Liver (tissue), 9 donors: ENCODE data around the gene RPTOR. TPM values are rescaled to one million over a fixed set of nuclear protein-coding genes. Genes with fewer than 3 reads are reported as not detected.

Experiments used
- DNase-seq: peaks from one replicate; pipeline ENCODE4 v3.0.0-alpha.2; 2017; ENCODE audit warnings: low spot score
- H3K27ac ChIP-seq, 2 donors: one replicate each; pipeline ENCODE4 v1.7.0; 2013; ENCODE audit warnings: inconsistent platforms in 2 of 2, low read length in 2 of 2, control low read depth in 1 of 2, low read depth in 1 of 2, mild to moderate bottlenecking in 1 of 2
- H3K27me3 ChIP-seq, 4 donors: one replicate each; pipeline versions ENCODE4 v1.6.1 to v1.7.0; 2013; ENCODE audit warnings: low read length in 3 of 4, inconsistent platforms in 1 of 4, mild to moderate bottlenecking in 1 of 4, moderate library complexity in 1 of 4; ENCODE audit not compliant: control insufficient read depth in 4 of 4, insufficient read depth in 4 of 4
- H3K36me3 ChIP-seq, 4 donors: one replicate each; pipeline versions ENCODE4 v1.6.1 to v1.7.0; 2013; ENCODE audit warnings: low read length in 3 of 4, mild to moderate bottlenecking in 3 of 4, low read depth in 1 of 4, moderate library complexity in 1 of 4; ENCODE audit not compliant: control insufficient read depth in 4 of 4, insufficient read depth in 3 of 4
- H3K4me1 ChIP-seq, 4 donors: one replicate each; pipeline versions ENCODE4 v1.6.1 to v1.7.0; 2013; ENCODE audit warnings: low read length in 3 of 4, mild to moderate bottlenecking in 3 of 4, moderate library complexity in 1 of 4; ENCODE audit not compliant: control insufficient read depth in 4 of 4, insufficient read depth in 4 of 4
- H3K4me3 ChIP-seq, 3 donors: one replicate each; pipeline versions ENCODE4 v1.6.1 to v1.7.0; 2013; ENCODE audit warnings: low read length in 3 of 3, control low read depth in 1 of 3, low read depth in 1 of 3, mild to moderate bottlenecking in 1 of 3
- H3K9ac ChIP-seq, 2 donors: one replicate each; pipeline ENCODE4 v1.7.0; 2013; ENCODE audit warnings: low read length in 2 of 2, mild to moderate bottlenecking in 2 of 2, moderate library complexity in 2 of 2, control low read depth in 1 of 2, low read depth in 1 of 2
- H3K9me3 ChIP-seq, 4 donors: one replicate each; pipeline versions ENCODE4 v1.6.1 to v1.7.0; 2013; ENCODE audit warnings: low read length in 3 of 4; ENCODE audit not compliant: control insufficient read depth in 4 of 4
- CTCF ChIP-seq: fragments of 150-350 bp; IDR thresholded peaks from 2 replicates; pipeline ENCODE4 v1.5.1; 2017; ENCODE audit warnings: improper control_type of control experiment, low read depth, low read length; ENCODE audit not compliant: missing input control
- FOXA1 ChIP-seq: IDR thresholded peaks from 2 replicates; pipeline ENCODE4 v1.6.1; 2016; ENCODE audit warnings: antibody characterized with exemption
- FOXA2 ChIP-seq: IDR thresholded peaks from 2 replicates; pipeline ENCODE4 v1.6.1; 2016; ENCODE audit warnings: antibody characterized with exemption
- GABPA ChIP-seq, 2 donors: IDR thresholded peaks in 1 of 2; conservative IDR thresholded peaks in 1 of 2; 2 replicates each; pipeline ENCODE4 v1.6.1; 2016; ENCODE audit warnings: antibody characterized with exemption in 2 of 2, mild to moderate bottlenecking in 1 of 2, moderate library complexity in 1 of 2
- HNF4A ChIP-seq, 2 donors: conservative IDR thresholded peaks; 2 replicates each; pipeline ENCODE4 v1.6.1; 2016; ENCODE audit warnings: antibody characterized with exemption in 2 of 2, mild to moderate bottlenecking in 2 of 2
- HNF4G ChIP-seq: IDR thresholded peaks from 2 replicates; pipeline ENCODE4 v1.6.1; 2016; ENCODE audit warnings: antibody characterized with exemption
- JUND ChIP-seq, 2 donors: IDR thresholded peaks; 2 replicates each; pipeline ENCODE4 v1.6.1; 2016; ENCODE audit warnings: antibody characterized with exemption in 2 of 2
- MAX ChIP-seq: IDR thresholded peaks from 2 replicates; pipeline ENCODE4 v1.6.1; 2016; ENCODE audit warnings: antibody characterized with exemption
- RAD21 ChIP-seq, 2 donors: IDR thresholded peaks; 2 replicates each; pipeline ENCODE4 v1.6.1; 2016; ENCODE audit warnings: antibody characterized with exemption in 2 of 2, mild to moderate bottlenecking in 2 of 2
- REST ChIP-seq: IDR thresholded peaks from 2 replicates; pipeline ENCODE4 v1.6.1; 2016; ENCODE audit warnings: antibody characterized with exemption, mild to moderate bottlenecking
- RXRA ChIP-seq, 2 donors: IDR thresholded peaks; 2 replicates each; pipeline ENCODE4 v1.6.1; 2017 to 2018; ENCODE audit warnings: antibody characterized with exemption in 2 of 2, mild to moderate bottlenecking in 1 of 2
- SP1 ChIP-seq: IDR thresholded peaks from 2 replicates; pipeline ENCODE4 v1.6.1; 2018; ENCODE audit warnings: antibody characterized with exemption, mild to moderate bottlenecking
- TAF1 ChIP-seq: conservative IDR thresholded peaks from 2 replicates; pipeline ENCODE4 v1.6.1; 2016; ENCODE audit warnings: antibody characterized with exemption, mild to moderate bottlenecking
- YY1 ChIP-seq: IDR thresholded peaks from 2 replicates; pipeline ENCODE4 v1.6.1; 2016; ENCODE audit warnings: antibody characterized with exemption, mild to moderate bottlenecking
- WGBS: extraction: QIAGEN DNeasy Blood & Tissue Kit; methylation state at CpG from one replicate; pipeline ENCODE4 v1.1.7; 2013; 5-methylcytosine and 5-hydroxymethylcytosine counted together
- polyA plus RNA-seq, 2 donors: library from polyadenylated mRNA; stranded (reverse) in 1 of 2; unstranded in 1 of 2; fragments of 200-250 nt in 1 of 2; fragments of >200 nt in 1 of 2; fragmentation: Nextera tagmentation in 1 of 2; extraction: Ambion mirVana in 1 of 2; gene quantifications; one replicate each; pipeline versions ENCODE4 v1.2.1 to v1.2.3, GENCODE V29; 2013 to 2015
- total RNA-seq, 2 donors: library from RNA; depleted of rRNA; stranded (reverse); fragments of >200 nt; gene quantifications; one replicate each; pipeline ENCODE4 v1.2.3, GENCODE V29; 2014
- TF ChIP-seq, protein P1 (sequence below): IDR thresholded peaks from 2 replicates; pipeline ENCODE4 v1.6.1; 2016; ENCODE audit warnings: antibody characterized with exemption
- TF ChIP-seq, protein P2 (sequence below): IDR thresholded peaks from 2 replicates; pipeline ENCODE4 v1.6.1; 2016; ENCODE audit warnings: antibody characterized with exemption
- donor health status: healthy.
- donor health status: healthy.
- donor health status: healthy.
- donor health status: healthy.
- donor health status: healthy.

RPTOR gene
- total and polyA plus RNA-seq, 4 donors = 4.8 to 25.4 (median 11.6) TPM

DNA sequence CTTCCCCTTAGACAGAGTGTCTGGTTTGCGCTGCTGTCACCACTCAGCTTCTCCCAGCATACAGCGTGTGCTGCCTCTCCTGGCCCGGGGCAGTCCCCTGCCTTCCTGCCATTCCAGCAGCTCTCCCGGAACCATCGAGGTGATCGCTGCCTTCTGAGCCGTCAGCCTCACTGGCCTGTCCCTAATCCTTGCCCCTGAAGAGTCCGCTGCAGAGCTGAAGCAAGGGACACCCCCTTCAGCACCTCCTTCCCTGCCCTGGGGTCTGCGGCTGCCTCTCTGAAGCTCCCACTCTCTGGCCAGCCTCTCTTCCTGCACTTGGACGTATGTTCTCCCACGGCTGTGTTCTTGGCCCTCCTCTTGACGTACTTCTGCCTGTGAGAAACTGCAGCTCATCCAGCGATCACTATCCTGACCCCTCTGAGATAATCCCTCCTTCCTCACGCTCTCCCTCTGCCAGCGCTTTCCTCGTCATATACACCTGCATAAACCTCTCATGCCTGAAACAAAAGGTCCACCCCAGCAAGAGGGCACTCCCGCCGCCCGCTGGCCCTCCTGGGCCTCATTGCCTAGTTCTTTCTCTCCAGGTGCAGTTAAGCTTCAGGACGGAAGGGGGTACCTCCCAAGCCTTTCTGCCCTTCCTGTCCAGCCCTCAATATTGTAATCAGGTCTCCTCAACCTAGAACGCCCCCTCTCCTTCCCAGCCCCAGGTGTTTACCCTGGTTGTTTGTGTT, 226.4 kb downstream of the RPTOR start:
- TF ChIP-seq JUND (IDR thresholded peaks at IDR 0.05) (no peak), GABPA (IDR thresholded peaks at IDR 0.05 in 1 of 2, conservative IDR thresholded peaks at IDR 0.05 in 1 of 2) (no peak), HNF4A (conservative IDR thresholded peaks at IDR 0.05) (no peak)
- peaks cover 0 to 14% (median 0%) of the 10 kb centered on the region in 4 donors for H3K36me3 ChIP-seq
- no peaks in the 10 kb centered on the region for H3K9me3 ChIP-seq
- no peak overlapping the region for H3K4me3 ChIP-seq
- no peak overlapping the region for H3K27ac ChIP-seq
- no peak for DNase-seq
- 95% methylated on average over 21 of the region's 21 CpGs for WGBS
- H3K27me3 ChIP-seq = no peaks in the 10 kb centered on the region
- no peaks in the 10 kb centered on the region for H3K4me1 ChIP-seq
- H3K9ac ChIP-seq = no peak overlapping the region

GRCh38 chr17:80771612-80772005, 227.0 kb downstream of the RPTOR start:
- 95% methylated on average over 11 of the region's 11 CpGs for WGBS
- Histone ChIP-seq H3K36me3 (peaks cover 0 to 14% (median 0%) of the 10 kb centered on the region in 4 donors), H3K4me3 (no peak overlapping the region)

More at GRCh38 chr17:80771612-80772005, 227.0 kb downstream of the RPTOR start:
- H3K9me3 ChIP-seq = no peaks in the 10 kb centered on the region
- no peak overlapping the region for H3K27ac ChIP-seq
- DNase-seq = no peak
- no peak overlapping the region for H3K9ac ChIP-seq
- TF ChIP-seq HNF4A (conservative IDR thresholded peaks at IDR 0.05) = no peak
- TF ChIP-seq CTCF = no peak
- TF ChIP-seq FOXA1 = no peak
- no peak for TF ChIP-seq MAX
- no peak for TF ChIP-seq GABPA (IDR thresholded peaks at IDR 0.05 in 1 of 2, conservative IDR thresholded peaks at IDR 0.05 in 1 of 2)
- no peak for TF ChIP-seq REST
- no peak for TF ChIP-seq RAD21 (IDR thresholded peaks at IDR 0.05)
- TF ChIP-seq RXRA (IDR thresholded peaks at IDR 0.05) = no peak
- TF ChIP-seq YY1 = no peak
- no peak for TF ChIP-seq SP1
- TF ChIP-seq, protein P1, sequence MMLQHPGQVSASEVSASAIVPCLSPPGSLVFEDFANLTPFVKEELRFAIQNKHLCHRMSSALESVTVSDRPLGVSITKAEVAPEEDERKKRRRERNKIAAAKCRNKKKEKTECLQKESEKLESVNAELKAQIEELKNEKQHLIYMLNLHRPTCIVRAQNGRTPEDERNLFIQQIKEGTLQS = no peak
- no peak for TF ChIP-seq FOXA2
- no peak for TF ChIP-seq TAF1
- TF ChIP-seq, protein P2, sequence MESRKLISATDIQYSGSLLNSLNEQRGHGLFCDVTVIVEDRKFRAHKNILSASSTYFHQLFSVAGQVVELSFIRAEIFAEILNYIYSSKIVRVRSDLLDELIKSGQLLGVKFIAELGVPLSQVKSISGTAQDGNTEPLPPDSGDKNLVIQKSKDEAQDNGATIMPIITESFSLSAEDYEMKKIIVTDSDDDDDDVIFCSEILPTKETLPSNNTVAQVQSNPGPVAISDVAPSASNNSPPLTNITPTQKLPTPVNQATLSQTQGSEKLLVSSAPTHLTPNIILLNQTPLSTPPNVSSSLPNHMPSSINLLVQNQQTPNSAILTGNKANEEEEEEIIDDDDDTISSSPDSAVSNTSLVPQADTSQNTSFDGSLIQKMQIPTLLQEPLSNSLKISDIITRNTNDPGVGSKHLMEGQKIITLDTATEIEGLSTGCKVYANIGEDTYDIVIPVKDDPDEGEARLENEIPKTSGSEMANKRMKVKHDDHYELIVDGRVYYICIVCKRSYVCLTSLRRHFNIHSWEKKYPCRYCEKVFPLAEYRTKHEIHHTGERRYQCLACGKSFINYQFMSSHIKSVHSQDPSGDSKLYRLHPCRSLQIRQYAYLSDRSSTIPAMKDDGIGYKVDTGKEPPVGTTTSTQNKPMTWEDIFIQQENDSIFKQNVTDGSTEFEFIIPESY = no peak
- TF ChIP-seq HNF4G = no peak
- no peaks in the 10 kb centered on the region for H3K27me3 ChIP-seq
- no peaks in the 10 kb centered on the region for H3K4me1 ChIP-seq
